IMR-90 (cell line): ENCODE results near the gene RCBTB2. TPM values are rescaled to one million over a fixed set of nuclear protein-coding genes. Genes with fewer than 3 reads are reported as not detected.

Source experiments
- ATAC-seq: fragments of 200-7000 bp; cut with Tn5 transposase; 2 replicates; pipeline ENCODE4 v1.9.1; 2020; ENCODE audit warnings: low read depth, mild to moderate bottlenecking, moderate library complexity
- BruUV-seq: library from RNA; stranded (reverse); fragments of 400-500 nt; replicated peaks from 2 replicates; lab custom pipeline; 2021; lab: Mats Ljungman, UMichigan
- CTCF ChIA-PET: fragments of 300-600 bp; formaldehyde crosslinking; extraction: SDS; loops from one replicate; lab custom pipeline; 2021; ENCODE audit warnings: antibody characterized with exemption; lab: Yijun Ruan, JAX
- POLR2A ChIA-PET: fragments of 300-600 bp; sonication (Branson Sonifier 250); formaldehyde crosslinking; loops from one replicate; lab custom pipeline; 2022; ENCODE audit warnings: antibody characterized with exemption; ENCODE audit not compliant: unreplicated experiment; lab: Charles Lee
- DNase-seq: peaks from one replicate; pipeline ENCODE4 v3.0.0; 2013
- H2AFZ ChIP-seq: replicated peaks from 2 replicates; pipeline ENCODE3; 2013; ENCODE audit warnings: low read length, mild to moderate bottlenecking; ENCODE audit not compliant: poor library complexity
- H2AK5ac ChIP-seq: 2 replicates; pipeline ENCODE4 v1.6.1; 2013; ENCODE audit warnings: low read depth, low read length, inconsistent platforms
- H2AK9ac ChIP-seq: replicated peaks from 2 replicates; pipeline ENCODE3; 2013; ENCODE audit warnings: mild to moderate bottlenecking, low read depth, low read length, moderate library complexity; ENCODE audit not compliant: poor library complexity
- H2BK120ac ChIP-seq: 2 replicates; pipeline ENCODE4 v1.6.1; 2013; ENCODE audit warnings: low read depth, low read length, inconsistent platforms
- H2BK15ac ChIP-seq: 3 replicates; pipeline ENCODE4 v1.6.1; 2013; ENCODE audit warnings: low read depth, low read length, inconsistent platforms
- H2BK20ac ChIP-seq: 2 replicates; pipeline ENCODE4 v1.6.1; 2013; ENCODE audit warnings: low read depth, mild to moderate bottlenecking, inconsistent platforms, low read length, moderate library complexity
- H2BK5ac ChIP-seq: 2 replicates; pipeline ENCODE4 v1.6.1; 2013; ENCODE audit warnings: mild to moderate bottlenecking, low read depth, low read length, inconsistent platforms; ENCODE audit not compliant: poor library complexity, severe bottlenecking
- H3K14ac ChIP-seq: replicated peaks from 2 replicates; pipeline ENCODE4 v1.6.1; 2013; ENCODE audit warnings: low read depth, low read length, inconsistent platforms
- H3K18ac ChIP-seq: 2 replicates; pipeline ENCODE4 v1.6.1; 2013; ENCODE audit warnings: low read depth, low read length, control low read depth
- H3K23ac ChIP-seq: 2 replicates; pipeline ENCODE4 v1.6.1; 2013; ENCODE audit warnings: low read depth, low read length, inconsistent platforms
- H3K27ac ChIP-seq: 2 replicates; pipeline ENCODE4 v1.5.1; 2013; ENCODE audit warnings: mild to moderate bottlenecking, control low read depth, low read length; ENCODE audit not compliant: insufficient read depth
- H3K27me3 ChIP-seq: 2 replicates; pipeline ENCODE4 v1.6.1; 2013; ENCODE audit warnings: low read length; ENCODE audit not compliant: control insufficient read depth, insufficient read depth
- H3K36me3 ChIP-seq: 2 replicates; pipeline ENCODE4 v1.6.1; 2013; ENCODE audit warnings: low read length, mixed read lengths; ENCODE audit not compliant: control insufficient read depth, insufficient read depth
- H3K4ac ChIP-seq: 2 replicates; pipeline ENCODE4 v1.6.1; 2013; ENCODE audit warnings: low read depth, low read length, inconsistent platforms
- H3K4me1 ChIP-seq: 2 replicates; pipeline ENCODE4 v1.6.1; 2013; ENCODE audit warnings: low read length, mixed read lengths; ENCODE audit not compliant: control insufficient read depth, insufficient read depth
- H3K4me2 ChIP-seq: 2 replicates; pipeline ENCODE4 v1.6.1; 2013; ENCODE audit warnings: low read depth, mild to moderate bottlenecking, control low read depth, low read length, moderate library complexity
- H3K4me3 ChIP-seq: 2 replicates; pipeline ENCODE4 v1.5.1; 2013; ENCODE audit warnings: low read depth, mild to moderate bottlenecking, control low read depth, low read length, moderate library complexity; ENCODE audit not compliant: insufficient read depth
- H3K56ac ChIP-seq: 2 replicates; pipeline ENCODE4 v1.6.1; 2013; ENCODE audit warnings: low read length, inconsistent platforms; ENCODE audit not compliant: insufficient read depth; ENCODE audit errors: extremely low read depth
- H3K79me1 ChIP-seq, 2 experiments: 2 replicates each; pipeline ENCODE4 v1.6.1; 2013; ENCODE audit warnings: low read length in 2 of 2, inconsistent platforms in 1 of 2, low read depth in 1 of 2
- H3K9ac ChIP-seq: 2 replicates; pipeline ENCODE4 v1.6.1; 2013; ENCODE audit warnings: low read depth, low read length, control low read depth
- H3K9me1 ChIP-seq: 2 replicates; pipeline ENCODE4 v1.6.1; 2013; ENCODE audit warnings: low read length, inconsistent platforms; ENCODE audit not compliant: insufficient read depth
- H3K9me3 ChIP-seq: 2 replicates; pipeline ENCODE4 v1.6.1; 2013; ENCODE audit warnings: low read length; ENCODE audit not compliant: control insufficient read depth, insufficient read depth
- H4K20me1 ChIP-seq: 2 replicates; pipeline ENCODE4 v1.6.1; 2013; ENCODE audit warnings: low read length, inconsistent platforms; ENCODE audit not compliant: insufficient read depth
- H4K5ac ChIP-seq: 2 replicates; pipeline ENCODE4 v1.6.1; 2013; ENCODE audit warnings: mild to moderate bottlenecking, low read depth, low read length, control low read depth
- H4K8ac ChIP-seq, 2 experiments: 2 replicates each; pipeline ENCODE4 v1.6.1; 2013; ENCODE audit warnings: low read depth in 2 of 2, low read length in 2 of 2, control low read depth in 1 of 2, inconsistent platforms in 1 of 2
- H4K91ac ChIP-seq: 2 replicates; pipeline ENCODE4 v1.6.1; 2013; ENCODE audit warnings: low read depth, low read length, inconsistent platforms; ENCODE audit not compliant: insufficient read depth
- CEBPB ChIP-seq: IDR thresholded peaks from 2 replicates; pipeline ENCODE4 v1.6.1; 2012; ENCODE audit warnings: low read depth, low read length, improper control_type of control experiment
- RCOR1 ChIP-seq: IDR thresholded peaks from 2 replicates; pipeline ENCODE4 v1.6.1; 2012; ENCODE audit warnings: mild to moderate bottlenecking, low read length, improper control_type of control experiment; ENCODE audit not compliant: insufficient replicate concordance
- WGBS, 2 experiments: methylation state at CpG; one replicate each; pipeline versions ENCODE4 v1.1.5 to v1.1.7; 2013; ENCODE audit warnings: missing lambda C conversion rate in 2 of 2; ENCODE audit not compliant: insufficient read length in 1 of 2; ENCODE audit errors: extremely low coverage in 2 of 2; 5-methylcytosine and 5-hydroxymethylcytosine counted together
- dilution Hi-C: fragments of 300-500 bp; cut with HindIII; formaldehyde crosslinking; loops from one replicate; pipeline ENCODE4 v1.14.3; 2018; ENCODE audit warnings: low sequenced_read_pairs; ENCODE audit not compliant: unreplicated experiment
- in situ Hi-C: fragments of 300-500 bp; cut with MboI; formaldehyde crosslinking; loops from 3 replicates; pipeline ENCODE4 v1.14.3; 2019; ENCODE audit warnings: low sequenced_read_pairs, inconsistent platforms, mixed read lengths
- intact Hi-C: fragments of 100-400 bp; cut with micrococcal nuclease; formaldehyde crosslinking; loops from 2 replicates; pipeline ENCODE4 v1.10.0; 2022
- polyA plus RNA-seq, 3 experiments: library from polyadenylated mRNA; depleted of rRNA; stranded (reverse); fragments of >200 nt; gene quantifications; 2 replicates each; pipeline ENCODE4 v1.2.3, GENCODE V29; 2012; ENCODE audit warnings: low replicate concordance in 1 of 3
- total RNA-seq: library from RNA; depleted of rRNA; stranded (reverse); fragments of >200 nt; gene quantifications from 2 replicates; pipeline ENCODE4 v1.2.3, GENCODE V29; 2012
- TF ChIP-seq, protein P1 (sequence below): conservative IDR thresholded peaks from 2 replicates; pipeline ENCODE4 v1.5.1; 2012; ENCODE audit warnings: mild to moderate bottlenecking, low read depth, low read length, improper control_type of control experiment

Gene RCBTB2
- total and polyA plus RNA-seq, 2 of the 4 experiments (the other 2 are of a cell fraction) = 4.0 to 5.2 TPM

DNA sequence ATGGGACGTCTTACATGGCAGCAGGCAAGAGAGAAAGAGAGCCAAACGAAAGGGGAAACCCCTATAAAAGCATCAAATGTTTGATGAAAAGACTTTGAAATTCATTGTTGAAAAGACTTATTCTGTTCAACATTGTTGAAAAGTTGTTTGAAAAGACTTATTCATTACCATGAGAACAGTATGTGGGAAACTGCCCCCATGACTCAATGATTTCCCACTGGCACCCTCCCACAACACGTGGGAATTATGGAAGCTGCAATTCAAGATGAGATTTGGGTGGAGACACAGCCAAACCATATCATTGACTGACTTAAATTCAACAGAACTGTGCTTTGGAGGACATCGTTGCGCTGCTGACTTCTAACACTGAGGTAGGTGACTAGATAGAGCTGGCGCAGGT is 48.0 kb upstream of the RCBTB2 start:
- Histone ChIP-seq H3K4me1 (no peaks in the 10 kb centered on the region), H3K14ac (no peak overlapping the region), H2BK15ac (no peak overlapping the region), H2BK5ac (no peak overlapping the region), H3K4me3 (no peak overlapping the region), H2BK20ac (no peak overlapping the region), H4K91ac (no peak overlapping the region), H4K5ac (no peak overlapping the region), H3K9me1 (no peaks in the 10 kb centered on the region), H2BK120ac (no peak overlapping the region), H2AFZ (no peak overlapping the region), H3K18ac (no peak overlapping the region), H3K79me1 (no peaks in the 10 kb centered on the region), H3K4ac (no peak overlapping the region), H3K9me3 (no peaks in the 10 kb centered on the region), H3K56ac (no peak overlapping the region), H3K27me3 (peaks cover 16% of the 10 kb centered on the region), H3K36me3 (no peaks in the 10 kb centered on the region), H4K20me1 (no peaks in the 10 kb centered on the region), H3K23ac (no peak overlapping the region), H3K27ac (no peak overlapping the region), H3K4me2 (no peak overlapping the region), H2AK5ac (no peak overlapping the region), H4K8ac (no peak overlapping the region), H2AK9ac (no peak overlapping the region), H3K9ac (no peak overlapping the region)
- ChIA-PET CTCF (interaction anchor here (0.6 to 4.4 kb wide), 9 partner anchors 13 to 486 kb away, joined by 3 to 28 read pairs (median 5); partner anchors contain the start of genes ITM2B, LPAR6 and MED4), POLR2A (no interaction called here)
- no CpG with 5 or more reads among the region's 6 CpGs for WGBS, 2 experiments
- no peak for ATAC-seq
- dilution Hi-C loops = no loop called here
- in situ Hi-C loops = no loop called here
- no TSS peak for BruUV-seq
- intact Hi-C loops = loop anchor here (1.0 to 5.0 kb wide), 4 partner anchors 169 to 454 kb away; partner anchors contain the start of gene LPAR6
- TF ChIP-seq, protein P1, sequence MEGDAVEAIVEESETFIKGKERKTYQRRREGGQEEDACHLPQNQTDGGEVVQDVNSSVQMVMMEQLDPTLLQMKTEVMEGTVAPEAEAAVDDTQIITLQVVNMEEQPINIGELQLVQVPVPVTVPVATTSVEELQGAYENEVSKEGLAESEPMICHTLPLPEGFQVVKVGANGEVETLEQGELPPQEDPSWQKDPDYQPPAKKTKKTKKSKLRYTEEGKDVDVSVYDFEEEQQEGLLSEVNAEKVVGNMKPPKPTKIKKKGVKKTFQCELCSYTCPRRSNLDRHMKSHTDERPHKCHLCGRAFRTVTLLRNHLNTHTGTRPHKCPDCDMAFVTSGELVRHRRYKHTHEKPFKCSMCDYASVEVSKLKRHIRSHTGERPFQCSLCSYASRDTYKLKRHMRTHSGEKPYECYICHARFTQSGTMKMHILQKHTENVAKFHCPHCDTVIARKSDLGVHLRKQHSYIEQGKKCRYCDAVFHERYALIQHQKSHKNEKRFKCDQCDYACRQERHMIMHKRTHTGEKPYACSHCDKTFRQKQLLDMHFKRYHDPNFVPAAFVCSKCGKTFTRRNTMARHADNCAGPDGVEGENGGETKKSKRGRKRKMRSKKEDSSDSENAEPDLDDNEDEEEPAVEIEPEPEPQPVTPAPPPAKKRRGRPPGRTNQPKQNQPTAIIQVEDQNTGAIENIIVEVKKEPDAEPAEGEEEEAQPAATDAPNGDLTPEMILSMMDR = no peak
- TF ChIP-seq CEBPB (no peak), RCOR1 (no peak)
- DNase-seq = no peak
